ENCODE results near the gene EMD. TPM values are rescaled to one million over a fixed set of nuclear protein-coding genes. Genes with fewer than 3 reads are reported as not detected.

EMD gene
- total and polyA plus RNA-seq, 2 donors (not counting 1 experiment from before 2014, with no cell fraction given): 81.7 to 132 TPM

GRCh38 chrX:154369449-154370299 is 9.4 kb upstream of the EMD start:
- Histone ChIP-seq H3K4me3 (ENCODE audit: control extremely low read depth in 1 of 5, extremely low read depth in 1 of 5, insufficient read depth in 1 of 5, low read depth in 2 of 5, low read length in 4 of 5) (peak overlapping the region; percentile 45 to 81 (median 75)), H3K27ac (ENCODE audit: low read length in 2 of 2) (peak overlapping the region; percentile 86 to 90), H3K36me3 (replicated peaks in 1 of 2; ENCODE audit: control extremely low read depth in 1 of 2, control insufficient read depth in 1 of 2, extremely low read depth in 1 of 2, insufficient read depth in 2 of 2, low read length in 1 of 2) (peaks cover 0 to 34% of the 10 kb centered on the region in 2 experiments), H3K27me3 (replicated peaks in 1 of 4; ENCODE audit: control extremely low read depth in 1 of 4, control insufficient read depth in 3 of 4, insufficient read depth in 4 of 4, low read length in 3 of 4) (no peaks in the 10 kb centered on the region), H3K4me2 (replicated peaks; ENCODE audit: low read depth, low read length, poor library complexity, severe bottlenecking) (peak overlapping the region; percentile 80), H3K9me3 (ENCODE audit: control extremely low read depth in 1 of 3, control insufficient read depth in 2 of 3, insufficient read depth in 1 of 3, low read length in 2 of 3) (no peaks in the 10 kb centered on the region), H3K9ac (ENCODE audit: low read length) (peak overlapping the region; percentile 73), H3K4me1 (ENCODE audit: control insufficient read depth in 2 of 2, insufficient read depth in 2 of 2, low read length in 2 of 2) (peaks cover 26 to 49% of the 10 kb centered on the region in 2 donors), H3K79me2 (ENCODE audit: control insufficient read depth, insufficient read depth, low read length) (peaks cover 54% of the 10 kb centered on the region), H4K20me1 (ENCODE audit: control insufficient read depth, insufficient read depth, low read length, poor library complexity, severe bottlenecking) (peaks cover 19% of the 10 kb centered on the region), H2AFZ (ENCODE audit: insufficient read depth, low read depth, low read length, poor library complexity, severe bottlenecking) (no peak overlapping the region)
- intact Hi-C loops (cut with micrococcal nuclease): loop anchor here (2.0 to 10.0 kb wide), 3 partner anchors 148 to 443 kb away; partner anchors contain the start of genes ARHGAP4, FAM3A and MECP2
- ATAC-seq (ENCODE audit: low read depth): no peak
- H3K27ac Mint-ChIP-seq: peak overlapping the region; percentile 88
- peak overlapping the region; percentile 93 for H3K4me3 Mint-ChIP-seq
- no peaks in the 10 kb centered on the region for H3K9me3 Mint-ChIP-seq (ENCODE audit: insufficient read depth)
- peaks cover 22% of the 10 kb centered on the region for H3K4me1 Mint-ChIP-seq
- ChIA-PET POLR2A (interaction anchor here (0.6 to 2.5 kb wide), 6 partner anchors 9 to 426 kb away, joined by 3 to 14 read pairs (median 5); partner anchors contain the start of genes EMD and RPL10), CTCF (no interaction called here)
- TF ChIP-seq CTCF (IDR thresholded peaks at IDR 0.05) (no peak), EZH2 (IDR thresholded peaks at IDR 0.05; ENCODE audit: borderline replicate concordance, insufficient read depth, low read depth, low read length, poor library complexity, severe bottlenecking) (no peak)
- DNase-seq: peak; percentile 61
- WGBS (ENCODE audit: insufficient coverage): no CpG with 5 or more reads among the region's 13 CpGs
- no peaks in the 10 kb centered on the region for H3K27me3 Mint-ChIP-seq

Measured in B cell (primary cell).